ENCODE results near the gene ELOVL6.
"Not testable (repeated sequence)": the region's sequence is repeated elsewhere in the genome, so short reads cannot be mapped to it uniquely, and the experiment has no call there.

The ELOVL6 gene, protein sequence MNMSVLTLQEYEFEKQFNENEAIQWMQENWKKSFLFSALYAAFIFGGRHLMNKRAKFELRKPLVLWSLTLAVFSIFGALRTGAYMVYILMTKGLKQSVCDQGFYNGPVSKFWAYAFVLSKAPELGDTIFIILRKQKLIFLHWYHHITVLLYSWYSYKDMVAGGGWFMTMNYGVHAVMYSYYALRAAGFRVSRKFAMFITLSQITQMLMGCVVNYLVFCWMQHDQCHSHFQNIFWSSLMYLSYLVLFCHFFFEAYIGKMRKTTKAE

DNA sequence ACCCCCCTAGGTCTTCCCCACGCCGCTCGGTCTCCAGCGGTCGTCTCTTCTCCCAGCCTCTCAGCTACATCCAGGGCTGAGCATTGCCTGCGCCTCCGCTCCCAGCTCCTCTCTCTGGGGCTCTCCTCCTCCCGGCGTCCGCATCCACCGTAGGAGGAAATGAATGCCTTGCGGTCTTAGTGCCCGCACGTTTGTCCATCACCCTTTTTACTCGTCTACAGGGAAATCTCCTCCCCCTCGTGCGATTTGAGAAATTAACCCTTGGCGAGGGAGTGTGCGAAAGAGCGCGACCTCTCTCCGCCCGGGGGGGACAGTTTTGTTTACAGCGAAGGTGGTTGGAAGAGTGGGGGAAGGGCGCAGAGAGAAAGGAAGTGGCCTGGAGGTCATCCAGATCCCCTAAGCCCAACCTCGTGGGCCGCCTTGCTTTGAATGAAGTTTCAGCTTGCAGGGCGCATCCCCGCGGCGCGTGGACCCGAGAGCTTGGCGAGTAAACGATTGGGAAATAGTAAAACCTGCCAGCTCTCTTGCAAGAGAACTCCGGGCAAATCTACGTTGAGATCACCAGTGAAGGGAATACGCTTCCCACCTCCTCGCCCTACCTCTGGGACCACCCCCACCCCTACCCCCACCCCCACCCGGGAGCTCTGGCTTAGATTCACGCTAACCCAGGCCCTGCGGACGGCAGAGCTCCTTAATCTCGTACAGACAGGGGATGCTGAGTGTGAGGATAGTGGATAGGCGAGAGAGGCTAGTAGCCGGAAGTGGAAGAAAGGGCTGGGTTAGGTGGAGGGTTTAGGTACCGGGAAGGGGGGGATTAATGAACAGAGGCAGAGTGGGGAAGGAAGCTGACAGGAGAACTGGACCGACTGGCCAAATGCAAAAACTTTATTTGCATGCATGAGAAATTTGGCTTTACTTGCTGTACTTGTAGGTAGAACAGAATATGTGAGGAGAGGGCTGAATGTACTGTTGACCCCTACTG lies at the start of gene ELOVL6:
TSS of gene ELOVL6 (minus strand) at position 181 of the 982 bp plus-strand sequence. CDS start 280 bp downstream, outside the sequence.
- peak; percentile 75 for DNase-seq

DNA sequence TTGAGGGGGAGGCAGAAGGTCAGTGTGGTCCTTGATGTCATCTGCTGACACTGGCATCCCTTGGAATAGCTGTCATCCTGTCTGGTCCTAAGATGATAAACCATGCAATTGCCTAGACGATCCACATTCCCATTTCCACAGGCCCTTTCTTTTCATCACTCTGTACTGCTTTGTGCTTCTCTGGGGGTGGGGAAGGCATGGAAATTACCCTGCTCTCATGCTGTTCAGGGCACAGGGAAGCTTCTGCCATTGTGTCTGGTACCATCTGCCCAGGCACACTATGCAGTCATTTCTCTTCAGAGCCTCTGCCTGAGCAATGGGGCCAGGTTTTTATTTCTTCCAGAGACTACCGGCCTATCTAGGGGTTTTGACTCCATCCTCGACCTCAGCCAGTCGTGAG lies 49.7 kb upstream of the ELOVL6 start:
- DNase-seq, result no peak

DNA sequence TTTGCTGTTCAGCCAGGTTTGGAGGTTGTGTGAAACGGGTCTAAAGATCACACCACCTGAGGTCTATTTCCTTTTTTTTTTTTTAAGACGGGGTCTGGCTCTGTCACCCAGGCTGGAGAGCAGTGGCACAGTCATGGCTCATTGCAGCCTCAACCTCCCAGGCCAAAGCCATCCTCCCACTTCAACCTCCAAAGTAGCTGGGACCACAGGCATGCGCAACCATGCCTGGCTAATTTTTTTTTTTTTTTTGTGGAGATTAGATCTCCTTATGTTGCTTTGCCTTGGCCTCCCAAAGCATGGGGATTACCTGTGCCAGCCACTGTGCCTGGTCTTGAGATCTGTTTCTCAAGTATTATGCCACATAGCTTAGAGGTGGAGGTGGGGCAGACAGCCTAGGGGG lies 49.2 kb upstream of the ELOVL6 start:
- DNase-seq, result no peak

DNA sequence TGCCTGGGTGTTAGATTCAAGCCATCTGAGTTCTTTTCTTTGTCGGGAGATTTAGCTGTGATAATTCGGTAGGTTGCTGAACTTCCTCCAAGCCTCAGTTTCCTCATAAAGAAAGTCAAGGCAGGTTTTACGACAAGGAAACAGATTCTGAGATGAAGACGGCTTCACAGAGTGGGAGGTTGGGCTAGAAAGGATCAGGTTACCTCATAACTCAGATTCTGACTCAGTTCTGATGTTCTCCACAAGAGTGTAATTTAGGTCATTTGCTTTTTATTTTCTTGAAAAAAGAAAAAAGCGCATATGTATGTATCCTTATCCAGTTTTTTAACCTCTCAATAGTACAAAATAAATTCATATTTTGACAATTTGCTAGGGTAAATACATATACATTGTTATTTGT lies 47.2 kb upstream of the ELOVL6 start:
- DNase-seq, result no peak

DNA sequence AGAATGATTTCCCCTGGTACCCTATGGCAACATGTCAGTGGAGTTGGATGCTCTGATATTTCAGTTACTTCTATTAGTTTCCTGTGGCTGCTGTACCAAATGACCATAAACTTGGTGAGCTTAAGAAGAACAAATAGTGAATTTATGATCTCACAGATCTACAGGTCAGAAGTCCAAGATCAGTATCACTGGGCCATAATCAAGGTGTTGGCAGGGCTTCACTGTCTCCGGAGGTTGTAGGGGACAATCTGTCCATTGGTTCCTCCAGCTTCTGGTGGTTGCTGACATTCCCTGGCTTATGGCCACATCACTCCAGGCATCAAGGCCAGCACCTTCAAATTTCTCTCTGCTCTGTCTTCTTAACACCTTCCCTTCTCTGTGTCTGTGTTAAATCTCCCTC lies 37.9 kb upstream of the ELOVL6 start:
- DNase-seq, result no peak

DNA sequence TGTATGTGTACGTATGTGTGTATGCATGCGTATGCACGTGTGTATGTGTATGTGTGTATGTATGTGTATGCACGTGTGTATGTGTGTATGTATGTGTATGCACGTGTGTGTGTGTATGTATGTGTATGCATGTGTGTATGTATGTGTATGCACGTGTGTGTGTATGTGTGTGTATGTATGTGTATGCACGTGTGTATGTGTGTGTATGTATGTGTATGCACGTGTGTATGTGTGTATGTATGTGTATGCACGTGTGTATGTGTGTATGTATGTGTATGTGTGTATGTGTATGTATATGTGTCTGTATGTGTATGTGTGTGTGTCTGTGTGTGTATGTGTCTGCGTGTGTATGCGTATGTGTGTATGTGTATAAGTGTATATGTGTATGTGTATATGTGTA lies 35.2 kb upstream of the ELOVL6 start:
- not testable (repeated sequence) for DNase-seq

DNA sequence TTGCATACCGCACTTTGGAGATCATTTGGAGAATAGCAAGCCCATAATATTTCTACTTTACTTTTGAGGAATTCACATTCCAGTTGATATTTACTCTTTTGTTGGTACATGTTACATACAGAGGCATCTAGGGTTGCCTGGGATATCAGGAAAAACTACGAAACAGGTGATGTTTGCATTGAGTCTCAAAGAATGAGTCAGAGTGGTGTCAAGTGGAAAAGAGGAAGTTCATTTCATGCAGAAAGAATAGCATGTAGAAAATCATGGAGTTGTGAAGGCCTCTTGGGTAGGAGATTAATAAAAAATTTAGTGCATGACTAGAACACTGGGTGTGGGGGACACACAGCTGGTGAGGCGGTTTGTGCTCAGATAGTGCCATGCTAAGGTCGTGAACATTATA lies 33.5 kb upstream of the ELOVL6 start:
- no peak for DNase-seq

DNA sequence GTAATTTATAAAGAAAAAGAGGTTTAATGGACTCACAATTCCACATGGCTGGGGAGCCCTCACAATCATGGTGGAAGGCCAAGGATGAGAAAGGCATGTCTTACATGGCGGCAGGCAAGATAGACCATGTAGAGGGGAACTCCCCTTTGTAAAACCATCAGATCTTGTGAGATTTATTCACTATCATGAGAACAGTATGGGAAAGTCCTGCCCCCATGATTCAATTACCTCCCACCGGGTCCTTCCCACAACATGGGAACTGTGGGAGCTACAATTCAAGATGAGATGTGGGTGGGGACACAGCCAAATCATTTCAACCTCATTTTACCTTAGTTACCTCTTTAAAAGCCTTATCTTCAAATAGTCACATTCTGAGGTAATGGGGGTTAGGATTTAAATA lies 30.9 kb upstream of the ELOVL6 start:
- no peak for DNase-seq

DNA sequence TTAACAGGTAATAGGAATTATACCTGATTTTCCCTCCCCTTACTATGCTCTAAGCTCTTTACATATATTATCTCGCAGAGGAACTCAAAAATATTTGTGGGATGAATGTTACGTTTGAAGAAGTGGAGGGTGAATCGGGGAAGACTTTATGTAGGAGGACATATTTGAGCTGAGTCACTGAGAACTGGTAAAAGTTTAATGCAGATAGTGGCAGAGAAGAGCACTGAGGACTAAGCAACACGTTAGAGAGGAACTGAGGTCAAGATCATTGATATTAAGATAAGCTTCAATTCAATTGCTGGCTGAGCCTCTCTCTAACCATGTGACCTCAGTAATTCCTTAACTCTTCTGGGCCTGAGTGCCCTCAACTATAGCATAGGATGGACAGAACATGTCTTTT lies 26.4 kb upstream of the ELOVL6 start:
- no peak for DNase-seq

DNA sequence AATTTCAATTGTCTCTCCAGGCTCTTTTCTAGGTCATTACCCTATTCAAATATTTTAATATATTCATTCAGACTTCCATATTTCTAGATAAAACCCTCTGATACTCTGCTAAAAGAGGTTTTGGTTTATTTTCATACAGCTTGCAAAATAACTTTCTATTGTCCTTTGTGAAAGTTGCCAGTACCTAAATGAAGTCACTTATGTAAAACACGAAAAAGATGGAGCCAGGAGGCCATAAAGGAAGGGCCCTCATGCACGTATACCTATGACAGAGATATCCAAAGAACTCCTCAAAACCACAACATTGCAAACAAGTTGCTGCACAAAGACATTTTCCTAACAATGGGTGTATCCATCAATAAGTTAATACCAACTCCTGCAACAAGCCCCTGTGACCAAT lies 25.7 kb upstream of the ELOVL6 start:
- no peak for DNase-seq

DNA sequence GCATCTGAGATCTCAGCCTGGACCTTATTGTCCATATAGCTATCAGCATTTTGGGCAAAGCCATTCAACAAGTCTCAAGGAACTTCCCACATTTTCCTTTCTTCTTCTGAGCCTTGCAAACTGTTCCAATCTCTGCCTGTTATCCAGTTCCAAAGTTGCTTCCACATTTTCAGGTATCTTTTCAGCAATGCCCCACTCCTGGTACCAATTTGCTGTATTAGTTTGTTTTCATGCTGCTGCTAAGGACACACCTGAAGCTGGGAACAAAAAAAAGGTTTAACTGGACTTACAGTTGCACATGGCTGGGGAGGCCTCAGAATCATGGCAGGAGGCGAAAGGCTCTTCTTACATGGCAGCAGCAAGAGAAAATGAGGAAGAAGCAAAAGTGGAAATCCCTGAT lies 20.5 kb upstream of the ELOVL6 start:
- DNase-seq, result not testable (repeated sequence)

DNA sequence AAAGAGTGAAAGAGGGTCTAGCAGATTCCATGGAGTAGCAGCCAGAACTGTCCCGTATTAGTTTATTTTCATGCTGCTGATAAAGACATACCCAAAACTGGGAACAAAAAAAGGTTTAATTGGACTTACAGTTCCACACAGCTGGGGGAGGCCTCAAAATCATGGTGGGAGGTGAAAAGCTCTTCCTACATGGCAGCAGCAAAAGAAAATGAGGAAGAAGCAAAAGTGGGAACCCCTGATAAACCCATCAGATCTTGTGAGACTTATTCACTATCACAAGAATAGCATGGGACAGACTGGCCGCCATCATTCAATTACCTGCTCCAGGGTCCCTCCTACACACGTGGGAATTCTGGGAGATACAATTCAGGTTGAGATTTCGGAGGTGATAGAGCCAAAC lies 18.8 kb upstream of the ELOVL6 start:
- not testable (repeated sequence) for DNase-seq

DNA sequence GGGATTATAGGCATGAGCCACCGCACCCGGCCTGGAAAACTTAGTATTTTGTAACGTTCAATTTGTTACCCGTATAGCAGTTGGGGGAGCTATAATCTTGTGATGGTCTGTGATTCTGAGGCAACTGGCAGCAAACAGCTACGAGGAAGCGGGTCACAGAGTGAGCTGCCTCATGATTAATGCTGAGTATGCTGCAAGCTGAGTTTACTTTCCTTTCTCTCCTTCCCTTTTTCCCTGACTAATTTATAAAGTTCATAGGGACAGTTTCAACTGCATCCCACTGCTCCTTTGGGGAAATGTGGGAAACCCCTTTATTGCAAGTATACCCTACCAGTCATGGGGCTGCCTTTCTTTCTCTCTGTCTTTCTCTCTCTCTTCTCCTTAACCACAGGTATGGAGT lies 17.7 kb upstream of the ELOVL6 start:
- DNase-seq, result no peak

DNA sequence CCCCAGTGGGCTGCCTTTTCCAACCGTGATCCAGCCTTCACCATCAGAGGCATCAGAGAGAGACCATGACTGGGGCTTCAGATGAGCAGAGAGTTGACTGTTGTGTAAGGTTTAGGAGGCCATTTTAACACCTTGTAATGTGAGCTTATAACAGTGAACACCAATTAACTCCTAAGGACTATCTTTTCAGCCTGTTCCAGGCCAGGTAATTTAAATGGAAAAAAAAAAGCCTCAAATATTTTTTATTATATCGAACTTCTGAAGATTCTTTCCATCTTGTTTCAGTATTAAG lies 13.3 kb upstream of the ELOVL6 start:
- DNase-seq, result no peak

DNA sequence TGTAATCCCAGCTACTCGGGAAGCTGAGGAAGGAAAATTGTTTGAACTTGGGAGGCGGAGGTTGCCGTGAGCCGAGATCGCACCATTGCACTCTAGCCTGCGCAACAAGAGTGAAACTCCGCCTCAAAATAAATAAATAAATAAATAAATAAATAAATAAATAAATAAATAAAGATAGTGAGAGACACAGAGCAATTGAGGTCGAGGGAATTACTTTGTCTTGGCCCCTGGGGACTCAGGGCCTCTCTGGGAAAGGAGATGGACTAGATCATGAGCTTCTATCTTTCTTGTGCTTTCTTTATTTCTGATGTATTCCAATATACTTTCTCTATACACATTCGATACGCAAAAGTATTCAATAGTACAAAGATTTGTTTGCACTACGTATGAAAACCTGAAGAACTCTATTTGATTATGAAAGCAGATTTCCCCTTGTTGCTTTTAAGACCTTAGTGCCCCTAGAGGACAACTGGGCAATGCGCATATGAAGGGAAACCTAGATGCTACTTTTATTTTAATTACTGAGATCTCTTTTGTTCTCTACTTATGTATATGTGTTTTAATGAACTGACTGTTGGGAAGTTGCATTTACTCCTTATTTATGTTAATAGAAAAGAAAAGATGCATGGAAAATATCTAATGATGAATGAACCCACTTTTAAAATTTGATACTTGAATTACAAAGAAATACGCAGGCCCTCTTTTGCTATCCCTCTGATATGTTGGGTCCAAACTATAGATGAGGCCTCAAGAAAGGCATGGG lies 12.8 kb upstream of the ELOVL6 start:
- DNase-seq, result peak; percentile 7

DNA sequence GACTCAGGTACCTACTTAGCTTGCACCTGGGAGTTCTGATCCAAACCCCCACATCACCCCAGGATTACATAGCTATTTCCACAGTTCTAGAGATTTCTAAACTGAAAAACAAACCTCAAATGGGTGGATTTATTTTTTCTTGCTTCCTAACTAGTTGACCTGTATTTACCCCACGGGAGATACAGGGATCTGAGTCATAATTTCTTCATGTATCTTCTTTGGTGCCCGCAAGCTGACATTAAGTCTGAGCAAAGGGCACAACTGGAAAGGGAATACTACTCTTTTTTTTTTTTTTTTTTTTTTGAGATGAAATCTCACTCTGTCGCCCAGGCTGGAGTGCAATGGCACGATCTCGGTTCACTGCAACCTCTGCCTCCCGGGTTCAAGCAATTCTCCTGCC lies 10.0 kb upstream of the ELOVL6 start:
- DNase-seq, result no peak

DNA sequence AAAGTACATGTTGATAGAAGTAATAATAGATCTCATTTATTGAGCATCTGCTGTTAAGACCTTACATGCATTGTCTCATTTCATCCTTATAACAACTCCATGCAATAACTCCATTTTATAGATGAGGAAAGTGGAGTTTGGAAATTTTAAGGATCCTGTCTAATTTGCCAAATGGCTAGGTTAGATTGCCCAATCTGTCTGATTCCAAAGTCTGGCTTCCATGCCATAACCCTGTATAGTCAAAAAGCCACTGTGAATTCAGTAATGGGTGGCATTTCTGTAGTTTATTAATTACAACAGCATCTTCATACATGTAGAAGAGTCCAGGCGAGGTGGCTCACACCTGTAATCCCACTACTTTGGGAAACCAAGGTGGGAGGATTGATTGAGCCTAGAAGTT lies 8.8 kb upstream of the ELOVL6 start:
- DNase-seq, result no peak

DNA sequence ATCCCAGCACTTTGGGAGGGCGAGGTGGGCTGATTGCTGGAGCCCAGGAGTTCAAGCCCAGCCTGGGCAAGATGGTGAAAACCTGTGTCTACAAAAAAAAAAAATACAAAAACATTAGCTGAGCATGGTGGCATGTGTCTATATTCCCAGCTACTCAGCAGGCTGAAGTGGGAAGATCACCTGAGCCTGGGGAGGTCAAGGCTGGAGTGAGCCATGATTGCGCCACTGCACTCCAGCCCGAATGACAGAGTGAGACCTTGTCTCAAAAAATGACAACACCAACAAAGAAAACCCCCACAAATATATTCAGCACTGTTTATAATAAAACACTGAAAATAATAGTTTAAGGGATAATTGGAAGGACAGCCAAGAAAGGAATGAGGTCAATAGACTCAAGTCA lies 3.6 kb upstream of the ELOVL6 start:
- no peak for DNase-seq

DNA sequence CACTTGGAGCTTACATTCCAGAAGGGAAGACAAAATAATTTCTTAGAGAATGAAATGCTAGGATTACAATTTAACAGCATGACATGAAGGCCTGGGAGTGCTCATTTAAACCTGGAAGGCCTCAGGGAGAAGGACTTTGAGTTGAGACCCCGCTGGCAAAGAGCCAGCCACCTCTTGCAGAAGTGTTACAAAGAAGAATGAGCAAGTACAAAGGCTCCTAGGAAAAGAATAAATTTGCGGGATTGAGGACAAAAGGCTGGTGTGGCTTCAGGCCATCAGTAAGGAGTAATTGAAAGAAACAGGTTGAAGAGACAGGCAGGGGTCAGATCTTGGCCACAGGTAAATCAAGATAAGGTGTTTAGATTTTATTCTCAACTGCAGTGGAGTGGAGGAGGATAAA lies 3.1 kb upstream of the ELOVL6 start:
- no peak for DNase-seq

DNA sequence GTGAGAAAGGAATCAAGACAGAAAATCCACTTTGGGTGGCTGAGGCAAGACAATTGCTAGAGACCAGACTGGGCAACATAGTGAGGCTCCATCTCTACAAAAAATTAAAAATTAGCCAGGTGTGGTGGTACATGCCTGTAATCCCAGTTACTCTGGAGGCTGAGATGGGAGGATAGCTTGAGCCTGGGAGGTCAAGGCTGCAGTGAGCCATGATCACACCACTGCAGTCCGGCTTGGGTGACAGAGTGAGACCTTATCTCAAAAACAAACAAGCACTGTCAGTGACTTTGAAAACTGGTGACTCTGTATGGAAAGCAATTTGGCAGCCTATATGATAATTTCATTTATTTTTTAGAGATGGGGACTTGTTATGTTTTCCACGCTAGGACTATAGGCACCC lies 2.3 kb upstream of the ELOVL6 start:
- DNase-seq, result no peak

DNA sequence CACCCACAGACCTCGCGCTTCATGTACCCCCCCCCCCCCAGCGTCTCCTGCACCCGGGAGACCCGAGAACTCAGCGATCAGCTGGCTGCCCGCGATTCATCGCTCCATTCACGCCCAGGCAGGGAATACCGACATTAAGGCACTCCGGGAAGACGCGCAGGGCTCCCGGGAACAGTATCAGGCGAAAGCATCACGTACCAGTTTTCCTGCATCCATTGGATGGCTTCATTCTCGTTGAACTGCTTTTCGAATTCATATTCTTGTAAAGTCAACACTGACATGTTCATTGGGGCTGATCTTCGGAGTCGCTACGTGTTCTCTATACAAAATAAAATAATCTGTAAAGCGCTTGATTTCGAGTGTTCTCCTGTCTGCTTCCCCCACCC lies 373 bp downstream of the ELOVL6 start:
- DNase-seq, result no peak

DNA sequence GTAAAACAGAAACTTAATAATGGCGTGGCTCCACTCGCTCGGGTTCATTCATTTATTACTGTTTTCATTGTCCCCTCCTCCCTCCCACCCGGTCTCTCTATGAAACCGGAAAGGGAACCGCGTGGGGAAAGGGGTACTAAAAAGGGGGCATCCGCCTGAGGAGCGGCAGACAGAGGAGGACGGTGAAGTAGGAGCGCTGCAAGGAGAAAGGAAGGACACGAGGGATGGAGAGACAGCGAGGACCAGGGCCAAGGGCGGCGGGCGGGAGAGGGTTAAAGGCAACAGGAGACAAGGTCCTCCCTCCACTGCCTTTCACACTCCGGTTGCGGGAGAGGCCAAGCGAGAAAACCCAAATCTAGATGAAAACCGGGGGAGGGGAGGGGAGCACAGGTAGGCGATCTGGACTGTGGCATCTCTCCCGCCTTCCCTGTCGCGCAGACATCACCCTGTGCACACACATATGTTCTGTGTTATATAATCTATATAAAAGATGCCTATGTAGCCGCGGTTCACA lies 829 bp downstream of the ELOVL6 start:
- DNase-seq, result peak; percentile 44

DNA sequence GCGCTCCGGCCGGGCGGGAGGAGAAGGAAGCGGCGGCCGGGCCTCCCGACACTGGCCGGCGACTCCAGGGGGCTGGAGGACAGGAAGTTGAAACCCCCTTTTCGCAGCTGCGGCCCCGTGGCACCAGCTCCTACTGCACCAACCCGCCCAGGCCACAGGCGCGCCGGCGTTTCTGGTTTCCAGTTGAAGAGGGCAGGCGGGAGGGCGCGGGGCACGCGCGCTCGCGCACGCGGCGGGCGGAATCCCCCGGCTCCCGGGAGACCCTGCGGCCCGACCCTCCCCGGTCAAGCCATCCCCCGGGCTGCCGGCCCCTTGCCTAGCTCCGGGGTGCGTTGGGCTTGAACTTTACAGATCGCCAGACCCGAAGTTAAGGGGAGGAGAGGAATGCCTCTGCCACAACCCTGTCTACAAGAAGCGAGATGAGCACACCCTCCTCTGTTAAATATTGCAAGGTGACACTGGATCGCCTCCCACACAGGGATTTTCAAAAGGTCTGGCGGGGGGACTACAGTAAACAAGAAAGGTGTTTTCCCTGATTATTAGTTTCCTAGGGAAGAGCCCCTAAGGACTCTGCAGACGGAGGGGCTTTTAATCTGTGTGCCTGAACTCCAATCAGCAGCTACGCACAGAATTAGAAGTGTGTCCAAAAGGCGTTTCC lies 1.4 kb downstream of the ELOVL6 start:
- peak; percentile 13 for DNase-seq

All from DMS153 (cell line).